Measurements from ENCODE around the gene ATP9B. TPM values are rescaled to one million over a fixed set of nuclear protein-coding genes. Genes with fewer than 3 reads are reported as not detected.

Gene ATP9B
- total and polyA plus RNA-seq, 10 of the 15 experiments (the other 5 are each of a cell fraction or from before 2014, with no cell fraction given), result 0.74 to 20.7 (median 12.9) TPM

DNA sequence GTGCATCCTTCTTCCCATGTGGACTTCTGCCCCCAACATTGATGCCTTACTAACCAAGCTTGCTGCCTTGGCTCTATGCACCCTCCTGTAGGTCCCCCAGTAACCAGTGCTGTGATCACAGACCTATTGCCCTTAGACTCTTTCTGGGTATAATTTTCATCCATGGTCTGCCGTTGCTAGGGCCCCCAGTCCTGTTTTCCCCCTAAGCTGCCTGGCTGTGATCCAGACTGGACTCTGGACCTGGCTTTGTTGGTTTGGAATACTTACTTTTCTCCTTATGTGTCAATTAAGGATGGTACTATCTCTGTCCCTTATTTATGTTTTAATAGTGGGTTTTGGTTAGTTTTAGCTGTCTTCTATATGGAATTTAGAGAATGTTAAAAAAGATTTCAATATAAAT lies 26.0 kb downstream of the ATP9B start:
- no peak for FAIRE-seq
- ChIA-PET SMC1A (ENCODE audit: uncharacterized antibody, unreplicated experiment) (interaction anchor here (0.9 to 1.1 kb wide), 3 partner anchors 9 to 47 kb away, joined by 3 to 4 read pairs (median 3); no protein-coding TSS in a partner anchor), CTCF (no interaction called here)

More for the DNA sequence above, 26.0 kb downstream of the ATP9B start:
- intact Hi-C loops (cut with micrococcal nuclease; ENCODE audit: unreplicated experiment), result no loop called here
- in situ Hi-C loops (cut with MboI), result no loop called here
- no peak overlapping the region for H3K9ac ChIP-seq (ENCODE audit: control insufficient read depth, insufficient read depth, low read length)
- 100% methylated on average over 1 of the region's 1 CpG for WGBS (ENCODE audit: insufficient coverage, insufficient replicate concordance, low lambda C conversion rate, missing lambda C conversion rate)
- peaks cover 8% of the 10 kb centered on the region for H3K79me2 ChIP-seq (ENCODE audit: control insufficient read depth, insufficient read depth, low read length)
- H3K9me3 ChIP-seq (replicated peaks; ENCODE audit: control insufficient read depth, insufficient read depth, low read length), result no peaks in the 10 kb centered on the region; the same call in 2 of the 3 replicates
- ChIA-PET RAD21 (ENCODE audit: unreplicated experiment) (no interaction called here), POLR2A (no interaction called here)
- DNase-seq (ENCODE audit: low read depth, low spot score) (no peak), ATAC-seq (no peak)
- no peak overlapping the region for H3K4me2 ChIP-seq (ENCODE audit: control insufficient read depth, insufficient read depth)
- no TSS peak for BruUV-seq (replicated peaks)
- no peaks in the 10 kb centered on the region for H3K4me1 ChIP-seq (ENCODE audit: control insufficient read depth, insufficient read depth, low read length)
- H3K36me3 ChIP-seq (ENCODE audit: control insufficient read depth in 2 of 2, insufficient read depth in 2 of 2, low read length in 1 of 2), result peaks cover 0 to 2% of the 10 kb centered on the region in 2 experiments; a peak in 1 of 4 replicates
- no peak for TF ChIP-seq BCL11A (IDR thresholded peaks at IDR 0.05; ENCODE audit: low read depth, low read length)
- no peak for TF ChIP-seq RFX5 (IDR thresholded peaks at IDR 0.05; ENCODE audit: low read depth, low read length)
- no peak for TF ChIP-seq KAT2A (conservative IDR thresholded peaks at IDR 0.05; ENCODE audit: control insufficient read depth, low read depth, low read length)
- TF ChIP-seq, protein P1, sequence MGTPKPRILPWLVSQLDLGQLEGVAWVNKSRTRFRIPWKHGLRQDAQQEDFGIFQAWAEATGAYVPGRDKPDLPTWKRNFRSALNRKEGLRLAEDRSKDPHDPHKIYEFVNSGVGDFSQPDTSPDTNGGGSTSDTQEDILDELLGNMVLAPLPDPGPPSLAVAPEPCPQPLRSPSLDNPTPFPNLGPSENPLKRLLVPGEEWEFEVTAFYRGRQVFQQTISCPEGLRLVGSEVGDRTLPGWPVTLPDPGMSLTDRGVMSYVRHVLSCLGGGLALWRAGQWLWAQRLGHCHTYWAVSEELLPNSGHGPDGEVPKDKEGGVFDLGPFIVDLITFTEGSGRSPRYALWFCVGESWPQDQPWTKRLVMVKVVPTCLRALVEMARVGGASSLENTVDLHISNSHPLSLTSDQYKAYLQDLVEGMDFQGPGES (IDR thresholded peaks at IDR 0.05), result no peak
- TF ChIP-seq MXI1 (IDR thresholded peaks at IDR 0.05; ENCODE audit: low read depth, low read length), result no peak
- no peak for TF ChIP-seq RELA (IDR thresholded peaks at IDR 0.05; ENCODE audit: borderline replicate concordance, partially characterized antibody)
- no peak for TF ChIP-seq CHD4 (IDR thresholded peaks at IDR 0.05)
- TF ChIP-seq, protein P2, sequence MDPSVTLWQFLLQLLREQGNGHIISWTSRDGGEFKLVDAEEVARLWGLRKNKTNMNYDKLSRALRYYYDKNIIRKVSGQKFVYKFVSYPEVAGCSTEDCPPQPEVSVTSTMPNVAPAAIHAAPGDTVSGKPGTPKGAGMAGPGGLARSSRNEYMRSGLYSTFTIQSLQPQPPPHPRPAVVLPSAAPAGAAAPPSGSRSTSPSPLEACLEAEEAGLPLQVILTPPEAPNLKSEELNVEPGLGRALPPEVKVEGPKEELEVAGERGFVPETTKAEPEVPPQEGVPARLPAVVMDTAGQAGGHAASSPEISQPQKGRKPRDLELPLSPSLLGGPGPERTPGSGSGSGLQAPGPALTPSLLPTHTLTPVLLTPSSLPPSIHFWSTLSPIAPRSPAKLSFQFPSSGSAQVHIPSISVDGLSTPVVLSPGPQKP (IDR thresholded peaks at IDR 0.05; ENCODE audit: low read depth, low read length), result no peak
- no peaks in the 10 kb centered on the region for H4K20me1 ChIP-seq (ENCODE audit: control insufficient read depth, insufficient read depth)
- H3K4me3 ChIP-seq, result no peak overlapping the region
- H2AFZ ChIP-seq (ENCODE audit: control insufficient read depth, low read depth, low read length), result no peak overlapping the region
- no peaks in the 10 kb centered on the region for H3K27me3 ChIP-seq (replicated peaks in 1 of 2; ENCODE audit: control insufficient read depth in 2 of 2, insufficient read depth in 2 of 2, low read length in 1 of 2)
- no peak overlapping the region for H3K27ac ChIP-seq (ENCODE audit: control insufficient read depth, insufficient read depth)
